BJ (cell line): ENCODE measurements around the gene NUDT6. TPM values are rescaled to one million over a fixed set of nuclear protein-coding genes. Genes with fewer than 3 reads are reported as not detected.

ENCODE experiments used
- CTCF ChIA-PET: fragments of 350-600 bp; formaldehyde crosslinking; extraction: SDS; loops from one replicate; lab custom pipeline; 2021; ENCODE audit warnings: antibody characterized with exemption, inconsistent platforms; lab: Yijun Ruan, JAX
- POLR2A ChIA-PET: fragments of 300-600 bp; sonication (Branson Sonifier 250); formaldehyde crosslinking; extraction: SDS; loops from one replicate; lab custom pipeline; 2021; ENCODE audit warnings: antibody characterized with exemption; lab: Charles Lee
- DNase-seq: peaks from one replicate; pipeline ENCODE4 v3.0.0-alpha.2; 2011; ENCODE audit warnings: low read depth
- H3K27me3 ChIP-seq: 2 replicates; pipeline ENCODE4 v1.6.0; 2011; ENCODE audit warnings: low read length; ENCODE audit not compliant: control insufficient read depth, insufficient read depth
- H3K36me3 ChIP-seq: 2 replicates; pipeline ENCODE4 v1.5.1; 2011; ENCODE audit warnings: low read length; ENCODE audit not compliant: control insufficient read depth, insufficient read depth
- H3K4me3 ChIP-seq: 2 replicates; pipeline ENCODE4 v1.5.1; 2011; ENCODE audit warnings: low read depth, mild to moderate bottlenecking, control low read depth, low read length
- CTCF ChIP-seq: IDR thresholded peaks from 2 replicates; pipeline ENCODE4 v1.5.1; 2011; ENCODE audit warnings: low read depth, mild to moderate bottlenecking, control low read depth, inconsistent platforms, low read length, moderate library complexity; ENCODE audit not compliant: insufficient read depth
- polyA minus RNA-seq: library from RNA; depleted of rRNA, polyadenylated mRNA; stranded (reverse); fragments of >200 nt; gene quantifications from 2 replicates; pipeline ENCODE4 v1.2.3, GENCODE V29; 2011; rRNA and poly(A)+ RNA removed
- polyA plus RNA-seq: library from polyadenylated mRNA; depleted of rRNA; stranded (reverse); fragments of >200 nt; gene quantifications from 2 replicates; pipeline ENCODE4 v1.2.3, GENCODE V29; 2011; rRNA removed

NUDT6 gene, protein sequence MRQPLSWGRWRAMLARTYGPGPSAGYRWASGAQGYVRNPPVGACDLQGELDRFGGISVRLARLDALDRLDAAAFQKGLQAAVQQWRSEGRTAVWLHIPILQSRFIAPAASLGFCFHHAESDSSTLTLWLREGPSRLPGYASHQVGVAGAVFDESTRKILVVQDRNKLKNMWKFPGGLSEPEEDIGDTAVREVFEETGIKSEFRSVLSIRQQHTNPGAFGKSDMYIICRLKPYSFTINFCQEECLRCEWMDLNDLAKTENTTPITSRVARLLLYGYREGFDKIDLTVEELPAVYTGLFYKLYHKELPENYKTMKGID
- polyA plus RNA-seq (2.4 and 4.3 TPM in 2 replicates), polyA minus RNA-seq (0.76 and 0.82 TPM in 2 replicates)

GRCh38 chr4:122921971-122922876, at the start of gene NUDT6:
TSS of gene NUDT6 (minus strand) at chr4:122922597. CDS start at chr4:122922572, 25 bp downstream.
- ChIA-PET POLR2A (no interaction called here), CTCF (interaction anchor here (0.7 to 2.4 kb wide), 7 partner anchors 9 to 185 kb away, joined by 3 to 13 read pairs (median 3); no protein-coding TSS in a partner anchor)
- DNase-seq: no peak
- Histone ChIP-seq H3K27me3 (no peaks in the 10 kb centered on the region), H3K36me3 (no peaks in the 10 kb centered on the region), H3K4me3 (peak within 1 kb of the TSS; percentile 76)
- TF ChIP-seq CTCF: no peak

GRCh38 chr4:122968227-122968812, 45.9 kb upstream of the NUDT6 start:
- ChIA-PET POLR2A (interaction anchor here (0.6 kb wide), 1 partner anchor 674 kb away, joined by 3 read pairs; no protein-coding TSS in a partner anchor), CTCF (interaction anchor here (0.6 to 1.0 kb wide), 4 partner anchors 53 to 391 kb away, joined by 3 read pairs; no protein-coding TSS in a partner anchor)
- no peak for DNase-seq
- Histone ChIP-seq H3K4me3 (no peak overlapping the region), H3K27me3 (no peaks in the 10 kb centered on the region), H3K36me3 (no peaks in the 10 kb centered on the region)
- no peak for TF ChIP-seq CTCF

GRCh38 chr4:122967231-122967630, 44.8 kb upstream of the NUDT6 start:
- CTCF ChIA-PET: interaction anchor here (0.6 kb wide), 1 partner anchor 23 kb away, joined by 4 read pairs; no protein-coding TSS in a partner anchor
- no peaks in the 10 kb centered on the region for H3K27me3 ChIP-seq
- DNase-seq: no peak
- H3K36me3 ChIP-seq: no peaks in the 10 kb centered on the region
- POLR2A ChIA-PET: no interaction called here
- H3K4me3 ChIP-seq: no peak overlapping the region
- no peak for TF ChIP-seq CTCF

DNA sequence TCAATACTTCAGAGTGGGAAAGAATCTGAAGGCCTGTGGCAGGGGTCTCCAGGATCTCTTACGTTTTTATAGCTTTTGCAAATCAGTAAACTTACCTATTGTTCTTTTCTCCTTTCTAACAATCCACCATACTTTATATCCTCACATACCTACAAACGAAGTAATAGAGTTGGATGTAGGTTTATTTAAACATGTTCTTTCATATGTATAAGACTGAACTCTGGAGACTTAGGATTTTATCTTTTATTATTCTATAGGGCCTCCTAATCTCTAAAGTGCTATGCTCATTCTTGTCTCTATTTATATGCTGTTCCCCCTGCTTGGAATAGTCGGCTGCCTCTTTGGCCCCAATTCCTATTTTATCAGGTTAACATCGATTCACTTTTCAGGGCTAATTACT, 43.8 kb upstream of the NUDT6 start:
- TF ChIP-seq CTCF: no peak
- ChIA-PET POLR2A (no interaction called here), CTCF (no interaction called here)
- no peaks in the 10 kb centered on the region for H3K36me3 ChIP-seq
- no peak for DNase-seq
- H3K27me3 ChIP-seq: no peaks in the 10 kb centered on the region
- no peak overlapping the region for H3K4me3 ChIP-seq

DNA sequence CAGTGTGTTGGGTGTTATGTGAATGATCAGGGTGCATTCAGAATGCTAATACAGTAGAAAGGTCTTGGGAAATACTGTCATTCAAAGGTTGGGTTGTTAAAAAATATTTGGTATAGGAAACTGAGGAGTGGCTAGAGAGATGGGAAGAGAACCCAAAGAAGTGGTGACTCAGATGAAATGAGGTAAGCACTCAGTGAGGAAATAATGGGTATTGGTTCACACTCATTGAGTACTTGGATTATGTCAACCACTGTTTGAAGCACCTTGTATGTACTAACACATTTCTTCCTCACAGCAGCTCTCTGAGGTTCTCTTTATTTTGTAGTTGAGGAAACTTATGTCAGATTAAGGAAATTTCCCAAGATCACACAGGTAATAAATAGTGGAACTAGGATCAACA, 40.8 kb upstream of the NUDT6 start:
- DNase-seq: no peak
- no peaks in the 10 kb centered on the region for H3K27me3 ChIP-seq
- H3K4me3 ChIP-seq: no peak overlapping the region
- ChIA-PET CTCF (no interaction called here), POLR2A (no interaction called here)
- no peak for TF ChIP-seq CTCF
- no peaks in the 10 kb centered on the region for H3K36me3 ChIP-seq
